Caco-2 (cell line): Measurements from ENCODE around the gene POLDIP3. TPM values are rescaled to one million over a fixed set of nuclear protein-coding genes. Genes with fewer than 3 reads are reported as not detected.

Source experiments
- BruUV-seq: library from RNA; stranded (reverse); fragments of 400-500 nt; replicated peaks from 2 replicates; lab custom pipeline; 2021; lab: Mats Ljungman, UMichigan
- CTCF ChIA-PET: fragments of 300-600 bp; sonication (Branson Sonifier 250); formaldehyde crosslinking; loops from one replicate; lab custom pipeline; 2022; ENCODE audit warnings: antibody characterized with exemption; lab: Charles Lee
- POLR2A ChIA-PET: fragments of 300-600 bp; sonication (Branson Sonifier 250); formaldehyde crosslinking; loops from one replicate; lab custom pipeline; 2022; ENCODE audit warnings: antibody characterized with exemption; lab: Charles Lee
- DNase-seq, 2 experiments: peaks; one replicate each; pipeline versions ENCODE4 v3.0.0 to v3.0.0-alpha.2; 2020 to 2022
- H3K27me3 ChIP-seq: replicated peaks from 2 replicates; pipeline ENCODE4 v1.6.0; 2011; ENCODE audit warnings: low read length; ENCODE audit not compliant: control insufficient read depth, insufficient read depth
- H3K36me3 ChIP-seq: 2 replicates; pipeline ENCODE4 v1.5.1; 2011; ENCODE audit warnings: low read length; ENCODE audit not compliant: control insufficient read depth, insufficient read depth
- H3K4me1 ChIP-seq: fragments of 250-450 bp; sonication (Bioruptor Pico); 2 replicates; pipeline ENCODE4 v1.5.1; 2020; ENCODE audit warnings: mild to moderate bottlenecking
- H3K4me3 ChIP-seq: 2 replicates; pipeline ENCODE4 v1.5.1; 2011; ENCODE audit warnings: low read depth, mild to moderate bottlenecking, control low read depth, low read length
- H3K9me3 ChIP-seq: fragments of 250-450 bp; sonication (Bioruptor Pico); 2 replicates; pipeline ENCODE4 v1.5.1; 2020; ENCODE audit warnings: mild to moderate bottlenecking, moderate library complexity
- H3K27ac Mint-ChIP-seq: one replicate; pipeline ENCODE4 v1.8.0; 2022; ENCODE audit warnings: mixed read lengths; ENCODE audit not compliant: unreplicated experiment
- H3K27me3 Mint-ChIP-seq: one replicate; pipeline ENCODE4 v1.8.0; 2022; ENCODE audit warnings: mixed read lengths; ENCODE audit not compliant: insufficient read depth, unreplicated experiment
- H3K36me3 Mint-ChIP-seq: one replicate; pipeline ENCODE4 v1.8.0; 2022; ENCODE audit warnings: mild to moderate bottlenecking, mixed read lengths; ENCODE audit not compliant: insufficient read depth, unreplicated experiment
- H3K4me1 Mint-ChIP-seq: one replicate; pipeline ENCODE4 v1.8.0; 2022; ENCODE audit warnings: low read depth, mixed read lengths; ENCODE audit not compliant: unreplicated experiment
- H3K4me3 Mint-ChIP-seq: one replicate; pipeline ENCODE4 v1.8.0; 2022; ENCODE audit warnings: mild to moderate bottlenecking, moderate library complexity, mixed read lengths; ENCODE audit not compliant: unreplicated experiment
- H3K9me3 Mint-ChIP-seq: one replicate; pipeline ENCODE4 v1.8.0; 2022; ENCODE audit warnings: mixed read lengths; ENCODE audit not compliant: unreplicated experiment
- intact Hi-C: fragments of 100-400 bp; cut with micrococcal nuclease; formaldehyde crosslinking; loops from one replicate; pipeline ENCODE4 v1.10.0; 2022; ENCODE audit not compliant: unreplicated experiment
- total RNA-seq: library from RNA; stranded (reverse); gene quantifications from 2 replicates; pipeline ENCODE4 v1.2.3, GENCODE V29; 2022
- TF ChIP-seq, protein P1 (sequence below), 2 experiments: fragments of 200-600 bp in 1 of 2; IDR thresholded peaks; 1 replicate in 1 of 2; 2 replicates in 1 of 2; pipeline versions ENCODE4 v1.5.1 to v1.8.0; 2011 to 2022; ENCODE audit warnings: antibody characterized with exemption in 1 of 2, control low read depth in 1 of 2, inconsistent platforms in 1 of 2, low read depth in 1 of 2, low read length in 1 of 2, mild to moderate bottlenecking in 1 of 2, moderate library complexity in 1 of 2; ENCODE audit not compliant: insufficient read depth in 1 of 2, severe bottlenecking in 1 of 2, unreplicated experiment in 1 of 2

The POLDIP3 gene
- total RNA-seq, 1 experiment from 2014 or later = 70.8 TPM

DNA sequence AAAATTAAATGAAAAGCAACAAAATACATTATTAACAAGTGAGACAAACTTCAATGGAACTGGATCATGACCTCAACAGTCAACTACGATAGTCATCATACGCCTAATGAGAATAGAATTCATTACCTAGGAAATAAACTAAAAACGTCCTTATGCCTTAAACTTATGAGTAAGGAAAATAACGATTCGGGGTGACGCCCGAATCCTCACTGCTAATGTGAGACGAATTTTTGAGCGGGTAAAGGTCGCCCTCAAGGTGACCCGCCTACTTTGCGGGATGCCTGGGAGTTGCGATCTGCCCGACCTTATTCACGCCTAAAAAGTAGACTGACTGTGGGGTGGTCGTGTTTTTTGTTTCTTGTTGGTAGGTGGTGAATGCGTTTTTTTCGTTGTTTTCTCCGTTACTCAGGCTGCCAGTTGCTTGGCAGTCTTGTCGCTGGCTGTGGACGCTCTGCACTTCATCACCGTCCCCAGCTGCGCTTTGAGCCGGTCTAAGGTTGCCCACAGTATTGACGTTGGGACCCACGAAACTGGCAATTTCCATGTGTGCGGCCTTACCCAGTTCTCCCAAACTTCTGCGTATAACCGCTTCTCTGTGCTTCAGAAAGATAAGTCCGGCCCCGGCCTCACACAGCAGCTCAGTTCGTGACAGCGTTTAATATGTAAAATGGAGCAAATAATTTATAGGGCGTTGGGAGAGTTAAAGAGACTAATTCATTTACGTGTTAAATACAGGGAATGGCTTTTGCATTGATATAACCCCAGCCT lies 593 bp upstream of the POLDIP3 start:
- BruUV-seq = TSS peak; percentile 100
- Histone ChIP-seq H3K36me3 (peaks cover 3% of the 10 kb centered on the region), H3K4me1 (peaks cover 5% of the 10 kb centered on the region; the same call in 1 of the 2 replicates), H3K27me3 (no peaks in the 10 kb centered on the region), H3K4me3 (peak overlapping the region; percentile 21), H3K9me3 (no peaks in the 10 kb centered on the region)
- peaks cover 8% of the 10 kb centered on the region for H3K4me1 Mint-ChIP-seq
- intact Hi-C loops = loop anchor here (10.0 kb wide), 1 partner anchor 540 kb away; the partner anchor contains the start of genes NAGA, PHETA2 and SMDT1
- ChIA-PET CTCF (interaction anchor here (1.0 kb wide), 1 partner anchor 241 kb away, joined by 3 read pairs; the partner anchor contains the start of gene ARFGAP3), POLR2A (interaction anchor here (0.5 to 1.3 kb wide), 5 partner anchors 34 to 809 kb away, joined by 3 to 4 read pairs (median 3); partner anchors contain the start of gene CYB5R3)
- peak overlapping the region; percentile 85 for H3K4me3 Mint-ChIP-seq
- H3K27me3 Mint-ChIP-seq = no peaks in the 10 kb centered on the region
- TF ChIP-seq, protein P1, sequence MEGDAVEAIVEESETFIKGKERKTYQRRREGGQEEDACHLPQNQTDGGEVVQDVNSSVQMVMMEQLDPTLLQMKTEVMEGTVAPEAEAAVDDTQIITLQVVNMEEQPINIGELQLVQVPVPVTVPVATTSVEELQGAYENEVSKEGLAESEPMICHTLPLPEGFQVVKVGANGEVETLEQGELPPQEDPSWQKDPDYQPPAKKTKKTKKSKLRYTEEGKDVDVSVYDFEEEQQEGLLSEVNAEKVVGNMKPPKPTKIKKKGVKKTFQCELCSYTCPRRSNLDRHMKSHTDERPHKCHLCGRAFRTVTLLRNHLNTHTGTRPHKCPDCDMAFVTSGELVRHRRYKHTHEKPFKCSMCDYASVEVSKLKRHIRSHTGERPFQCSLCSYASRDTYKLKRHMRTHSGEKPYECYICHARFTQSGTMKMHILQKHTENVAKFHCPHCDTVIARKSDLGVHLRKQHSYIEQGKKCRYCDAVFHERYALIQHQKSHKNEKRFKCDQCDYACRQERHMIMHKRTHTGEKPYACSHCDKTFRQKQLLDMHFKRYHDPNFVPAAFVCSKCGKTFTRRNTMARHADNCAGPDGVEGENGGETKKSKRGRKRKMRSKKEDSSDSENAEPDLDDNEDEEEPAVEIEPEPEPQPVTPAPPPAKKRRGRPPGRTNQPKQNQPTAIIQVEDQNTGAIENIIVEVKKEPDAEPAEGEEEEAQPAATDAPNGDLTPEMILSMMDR (IDR thresholded peaks at IDR 0.05; ENCODE audit: insufficient read depth in 1 of 2, low read depth in 1 of 2, low read length in 1 of 2, severe bottlenecking in 1 of 2, unreplicated experiment in 1 of 2) = no peak
- peak overlapping the region; percentile 100 for H3K27ac Mint-ChIP-seq
- peaks cover 60% of the 10 kb centered on the region for H3K36me3 Mint-ChIP-seq
- DNase-seq = peak; percentile 95 to 98
- no peaks in the 10 kb centered on the region for H3K9me3 Mint-ChIP-seq

DNA sequence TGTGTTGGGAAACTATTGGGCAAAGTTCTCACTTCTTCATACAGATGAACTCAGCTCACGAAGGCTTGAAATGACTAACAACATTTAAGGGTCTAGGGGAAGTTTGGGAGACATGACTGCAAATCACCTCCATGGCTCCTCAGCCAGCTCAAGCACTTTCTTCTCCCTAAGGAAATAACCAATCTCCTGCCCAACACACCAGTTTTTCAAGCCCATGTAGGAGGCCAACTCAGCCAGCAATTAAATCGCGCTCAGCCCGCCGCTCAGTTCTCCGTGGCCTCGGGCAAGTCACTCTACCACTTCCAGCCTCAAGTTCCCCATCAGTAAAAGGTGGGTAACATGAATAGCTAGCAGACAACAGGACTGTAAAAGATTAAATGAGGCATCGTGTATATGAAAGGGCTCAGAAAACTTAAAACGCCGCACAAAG lies 796 bp downstream of the POLDIP3 start:
- Histone ChIP-seq H3K27me3 (no peaks in the 10 kb centered on the region), H3K4me3 (peak overlapping the region; percentile 55), H3K36me3 (no peaks in the 10 kb centered on the region; the same call in none of the 2 replicates), H3K9me3 (no peaks in the 10 kb centered on the region), H3K4me1 (peaks cover 5% of the 10 kb centered on the region; the same call in 1 of the 2 replicates)
- Mint-ChIP-seq H3K36me3 (peaks cover 61% of the 10 kb centered on the region), H3K9me3 (no peaks in the 10 kb centered on the region), H3K27ac (peak overlapping the region; percentile 100), H3K4me3 (peak overlapping the region; percentile 85), H3K4me1 (peaks cover 8% of the 10 kb centered on the region), H3K27me3 (no peaks in the 10 kb centered on the region)
- TF ChIP-seq, protein P1 (IDR thresholded peaks at IDR 0.05; ENCODE audit: insufficient read depth in 1 of 2, low read depth in 1 of 2, low read length in 1 of 2, severe bottlenecking in 1 of 2, unreplicated experiment in 1 of 2) = no peak
- CTCF ChIA-PET = no interaction called here
- intact Hi-C loops = loop anchor here (1.0 to 10.0 kb wide), 2 partner anchors 81 to 539 kb away; partner anchors contain the start of genes NAGA, PHETA2 and SMDT1
- BruUV-seq = TSS peak; percentile 33
- no peak for DNase-seq
- POLR2A ChIA-PET = interaction anchor here (0.8 to 1.3 kb wide), 4 partner anchors 12 to 241 kb away, joined by 3 to 4 read pairs (median 4); no protein-coding TSS in a partner anchor

DNA sequence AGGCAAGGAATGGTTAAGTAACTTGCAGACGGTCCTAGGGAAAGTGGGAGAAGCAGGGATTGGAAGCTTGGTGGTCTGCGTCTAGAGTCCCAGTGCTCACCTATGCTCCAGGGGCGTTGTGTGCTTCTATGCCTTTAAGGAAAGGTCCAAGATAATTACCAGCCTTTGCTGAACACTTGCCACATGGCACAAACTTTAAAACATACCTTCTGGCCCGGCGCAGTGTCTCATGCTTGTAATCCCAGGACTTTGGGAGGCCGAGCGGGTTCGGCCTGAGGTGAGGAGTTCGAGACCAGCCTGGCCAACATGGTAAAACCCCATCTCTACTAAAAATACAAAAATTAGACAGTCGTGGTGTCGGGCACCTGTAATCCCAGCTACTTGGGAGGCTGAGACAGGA lies 2.3 kb downstream of the POLDIP3 start:
- Mint-ChIP-seq H3K9me3 (no peaks in the 10 kb centered on the region), H3K36me3 (peaks cover 66% of the 10 kb centered on the region), H3K4me1 (peaks cover 8% of the 10 kb centered on the region), H3K27ac (peak overlapping the region; percentile 100), H3K27me3 (no peaks in the 10 kb centered on the region), H3K4me3 (no peak overlapping the region)
- no peak for DNase-seq
- no TSS peak for BruUV-seq
- TF ChIP-seq, protein P1 (IDR thresholded peaks at IDR 0.05; ENCODE audit: insufficient read depth in 1 of 2, low read depth in 1 of 2, low read length in 1 of 2, severe bottlenecking in 1 of 2, unreplicated experiment in 1 of 2) = no peak
- Histone ChIP-seq H3K4me3 (no peak overlapping the region), H3K36me3 (peaks cover 2% of the 10 kb centered on the region), H3K4me1 (peaks cover 5% of the 10 kb centered on the region; the same call in 1 of the 2 replicates), H3K27me3 (no peaks in the 10 kb centered on the region), H3K9me3 (no peaks in the 10 kb centered on the region)
- ChIA-PET CTCF (no interaction called here), POLR2A (no interaction called here)
- intact Hi-C loops = loop anchor here (10.0 kb wide), 1 partner anchor 538 kb away; the partner anchor contains the start of genes NAGA, PHETA2 and SMDT1
